Lower lobe of right lung (tissue), 2 donors: ENCODE data around the gene ZNF436. TPM values are rescaled to one million over a fixed set of nuclear protein-coding genes. Genes with fewer than 3 reads are reported as not detected.
"Not testable (repeated sequence)": the region's sequence is repeated elsewhere in the genome, so short reads cannot be mapped to it uniquely, and the experiment has no call there.

Experiments
- ATAC-seq, 2 donors: fragments of 200-7000 bp; cut with Tn5 transposase; one replicate each; pipeline ENCODE4 v1.9.1; 2020 to 2022; ENCODE audit warnings: mild to moderate bottlenecking in 2 of 2, moderate library complexity in 2 of 2
- DNase-seq: peaks from one replicate; pipeline ENCODE4 v3.0.0-alpha.2; 2020
- H3K27ac ChIP-seq: fragments of 200-600 bp; one replicate; pipeline ENCODE4 v1.8.0; 2022
- H3K27me3 ChIP-seq: fragments of 200-600 bp; one replicate; pipeline ENCODE4 v1.8.0; 2022; ENCODE audit warnings: low read depth
- H3K36me3 ChIP-seq: fragments of 200-600 bp; one replicate; pipeline ENCODE4 v1.8.0; 2022; ENCODE audit warnings: mild to moderate bottlenecking
- H3K4me1 ChIP-seq: fragments of 200-600 bp; one replicate; pipeline ENCODE4 v1.8.0; 2022
- H3K4me3 ChIP-seq: fragments of 200-600 bp; one replicate; pipeline ENCODE4 v1.8.0; 2022; ENCODE audit warnings: mild to moderate bottlenecking
- H3K9me3 ChIP-seq: fragments of 200-600 bp; one replicate; pipeline ENCODE4 v1.8.0; 2022
- intact Hi-C: fragments of 100-400 bp; cut with DNase I; formaldehyde crosslinking; loops from one replicate; pipeline ENCODE4 v1.11.0; 2022
- total RNA-seq: library from RNA; stranded (reverse); fragmentation: NEBNext Ultra II Directional; extraction: Animal tissue kit (Norgen Biotek cat#: 25700); gene quantifications from one replicate; pipeline ENCODE4 v1.2.1, GENCODE V29; 2021
- TF ChIP-seq, protein P1 (sequence below): fragments of 200-600 bp; IDR thresholded peaks from one replicate; pipeline ENCODE4 v1.8.0; 2022; ENCODE audit warnings: antibody characterized with exemption, mild to moderate bottlenecking
- donor health status: DM: no; HTN: yes; CAD: no; lungs with severe emphysema.

Gene ZNF436
- total RNA-seq, 1 donor from 2014 or later = 11.6 TPM

- Histone ChIP-seq H3K4me1 (peaks cover 6% of the 10 kb centered on the region), H3K9me3 (no peaks in the 10 kb centered on the region), H3K27me3 (no peaks in the 10 kb centered on the region), H3K27ac (no peak overlapping the region), H3K36me3 (peaks cover 93% of the 10 kb centered on the region), H3K4me3 (no peak overlapping the region)
- DNase-seq = no peak
- no peak for ATAC-seq
- TF ChIP-seq, protein P1, sequence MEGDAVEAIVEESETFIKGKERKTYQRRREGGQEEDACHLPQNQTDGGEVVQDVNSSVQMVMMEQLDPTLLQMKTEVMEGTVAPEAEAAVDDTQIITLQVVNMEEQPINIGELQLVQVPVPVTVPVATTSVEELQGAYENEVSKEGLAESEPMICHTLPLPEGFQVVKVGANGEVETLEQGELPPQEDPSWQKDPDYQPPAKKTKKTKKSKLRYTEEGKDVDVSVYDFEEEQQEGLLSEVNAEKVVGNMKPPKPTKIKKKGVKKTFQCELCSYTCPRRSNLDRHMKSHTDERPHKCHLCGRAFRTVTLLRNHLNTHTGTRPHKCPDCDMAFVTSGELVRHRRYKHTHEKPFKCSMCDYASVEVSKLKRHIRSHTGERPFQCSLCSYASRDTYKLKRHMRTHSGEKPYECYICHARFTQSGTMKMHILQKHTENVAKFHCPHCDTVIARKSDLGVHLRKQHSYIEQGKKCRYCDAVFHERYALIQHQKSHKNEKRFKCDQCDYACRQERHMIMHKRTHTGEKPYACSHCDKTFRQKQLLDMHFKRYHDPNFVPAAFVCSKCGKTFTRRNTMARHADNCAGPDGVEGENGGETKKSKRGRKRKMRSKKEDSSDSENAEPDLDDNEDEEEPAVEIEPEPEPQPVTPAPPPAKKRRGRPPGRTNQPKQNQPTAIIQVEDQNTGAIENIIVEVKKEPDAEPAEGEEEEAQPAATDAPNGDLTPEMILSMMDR = no peak
- intact Hi-C loops = no loop called here
These were observed 44.2 kb downstream of the ZNF436 start for GRCh38 chr1:23325393-23325792.

DNA sequence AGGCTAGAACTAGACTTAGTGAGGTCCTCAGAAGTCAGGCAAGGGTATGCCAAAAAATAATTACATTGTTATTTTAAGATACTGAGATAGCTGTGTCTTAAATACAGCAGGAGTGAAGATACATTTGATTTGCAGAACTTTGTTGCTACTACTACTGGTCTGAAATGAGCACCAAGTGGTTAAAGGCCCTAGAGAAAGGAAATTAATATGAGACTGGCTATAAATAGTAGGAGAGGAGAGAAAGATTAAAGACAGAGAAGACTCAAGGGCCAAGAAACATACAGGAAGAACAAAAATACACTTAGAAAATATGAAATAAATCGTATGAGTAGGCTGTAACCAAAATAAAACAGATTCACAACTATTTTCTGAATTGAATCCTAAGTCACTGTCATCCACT is 46.9 kb downstream of the ZNF436 start:
- H3K4me3 ChIP-seq = no peak overlapping the region
- no peak overlapping the region for H3K27ac ChIP-seq
- TF ChIP-seq, protein P1 = no peak
- H3K27me3 ChIP-seq = no peaks in the 10 kb centered on the region
- H3K9me3 ChIP-seq = no peaks in the 10 kb centered on the region
- ATAC-seq = no peak
- peaks cover 93% of the 10 kb centered on the region for H3K36me3 ChIP-seq
- no peak for DNase-seq
- peaks cover 6% of the 10 kb centered on the region for H3K4me1 ChIP-seq
- intact Hi-C loops = no loop called here

DNA sequence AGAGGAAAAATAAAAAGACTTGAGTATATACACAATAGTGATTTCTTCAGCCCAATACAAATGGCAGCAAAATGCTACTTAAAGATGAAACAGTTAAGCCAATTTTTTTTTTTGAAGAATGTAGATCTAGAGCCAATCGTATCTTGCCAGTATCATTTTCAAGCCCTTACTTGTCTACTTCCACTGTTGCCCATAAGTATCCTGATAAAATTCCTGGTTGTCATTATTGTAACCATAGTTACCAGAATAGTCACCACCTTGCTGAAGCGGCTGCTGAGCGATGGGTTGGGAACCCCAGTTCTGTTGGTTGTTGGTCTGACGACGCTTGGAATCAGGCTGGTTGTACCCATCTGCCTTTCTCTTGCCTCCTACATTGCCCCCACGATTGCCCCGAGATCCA is 59.4 kb downstream of the ZNF436 start:
- H3K9me3 ChIP-seq, H3K4me3 ChIP-seq, ATAC-seq, H3K27ac ChIP-seq, H3K4me1 ChIP-seq, H3K27me3 ChIP-seq, intact Hi-C loops, DNase-seq: not testable (repeated sequence)
- H3K36me3 ChIP-seq = peaks cover 83% of the 10 kb centered on the region

Other genes with a start within 250 kb of the ZNF436 start
- gene LUZP1, start 201.0 kb downstream of the ZNF436 start, total RNA-seq = 32.5 TPM
- 1.1 TPM for gene HTR1D, start 152.3 kb downstream of the ZNF436 start, total RNA-seq
- 84.9 TPM for gene HNRNPR, start 25.6 kb downstream of the ZNF436 start, total RNA-seq
- 41.9 TPM for gene TCEA3, start 54.9 kb upstream of the ZNF436 start, total RNA-seq
- gene ASAP3, start 114.3 kb upstream of the ZNF436 start, total RNA-seq = 34.5 TPM
- gene E2F2, start 161.4 kb upstream of the ZNF436 start, total RNA-seq = 1.1 TPM
- 137 TPM for gene ID3, start 189.7 kb upstream of the ZNF436 start, total RNA-seq